Ascending aorta (tissue), 2 donors: ENCODE data around the gene OSCAR. TPM values are rescaled to one million over a fixed set of nuclear protein-coding genes. Genes with fewer than 3 reads are reported as not detected.
"Not testable (repeated sequence)": the region's sequence is repeated elsewhere in the genome, so short reads cannot be mapped to it uniquely, and the experiment has no call there.

Experiments
- DNase-seq, 2 donors: peaks; one replicate each; pipeline ENCODE4 v3.0.0-alpha.2; 2019; ENCODE audit warnings: low spot score in 2 of 2
- H3K27ac ChIP-seq, 2 donors: fragments of 200-600 bp; sonication (generic); one replicate each; pipeline ENCODE4 v1.5.1; 2016 to 2017; ENCODE audit warnings: mild to moderate bottlenecking in 1 of 2
- H3K27me3 ChIP-seq: fragments of 200-600 bp; sonication (generic); one replicate; pipeline ENCODE4 v1.5.1; 2017
- H3K36me3 ChIP-seq, 2 donors: fragments of 200-600 bp; sonication (generic); one replicate each; pipeline ENCODE4 v1.5.1; 2016
- H3K4me1 ChIP-seq, 2 donors: fragments of 200-600 bp; sonication (generic); one replicate each; pipeline ENCODE4 v1.5.1; 2016 to 2017; ENCODE audit warnings: mild to moderate bottlenecking in 1 of 2
- H3K4me3 ChIP-seq, 2 donors: fragments of 200-600 bp; sonication (generic); one replicate each; pipeline ENCODE4 v1.5.1; 2016 to 2017; ENCODE audit warnings: mild to moderate bottlenecking in 1 of 2
- H3K9me3 ChIP-seq, 2 donors: fragments of 200-600 bp; sonication (generic); one replicate each; pipeline ENCODE4 v1.5.1; 2016
- CTCF ChIP-seq, 3 experiments: fragments of 200-600 bp in 2 of 3; fragments of 450-650 bp in 1 of 3; sonication (generic) in 2 of 3; IDR thresholded peaks; one replicate each; pipeline ENCODE4 v1.5.1; 2016 to 2019; ENCODE audit warnings: antibody characterized with exemption in 3 of 3, mild to moderate bottlenecking in 1 of 3, moderate library complexity in 1 of 3
- intact Hi-C: fragments of 100-400 bp; cut with DNase I; formaldehyde crosslinking; loops from one replicate; pipeline ENCODE4 v1.15.1; 2023
- total RNA-seq: library from RNA; depleted of rRNA; stranded (reverse); fragments of >200 nt; gene quantifications from one replicate; pipeline ENCODE4 v1.1.0, GENCODE V29; 2016

The OSCAR gene
- total RNA-seq, 1 donor from 2014 or later, result 13.6 TPM

DNA sequence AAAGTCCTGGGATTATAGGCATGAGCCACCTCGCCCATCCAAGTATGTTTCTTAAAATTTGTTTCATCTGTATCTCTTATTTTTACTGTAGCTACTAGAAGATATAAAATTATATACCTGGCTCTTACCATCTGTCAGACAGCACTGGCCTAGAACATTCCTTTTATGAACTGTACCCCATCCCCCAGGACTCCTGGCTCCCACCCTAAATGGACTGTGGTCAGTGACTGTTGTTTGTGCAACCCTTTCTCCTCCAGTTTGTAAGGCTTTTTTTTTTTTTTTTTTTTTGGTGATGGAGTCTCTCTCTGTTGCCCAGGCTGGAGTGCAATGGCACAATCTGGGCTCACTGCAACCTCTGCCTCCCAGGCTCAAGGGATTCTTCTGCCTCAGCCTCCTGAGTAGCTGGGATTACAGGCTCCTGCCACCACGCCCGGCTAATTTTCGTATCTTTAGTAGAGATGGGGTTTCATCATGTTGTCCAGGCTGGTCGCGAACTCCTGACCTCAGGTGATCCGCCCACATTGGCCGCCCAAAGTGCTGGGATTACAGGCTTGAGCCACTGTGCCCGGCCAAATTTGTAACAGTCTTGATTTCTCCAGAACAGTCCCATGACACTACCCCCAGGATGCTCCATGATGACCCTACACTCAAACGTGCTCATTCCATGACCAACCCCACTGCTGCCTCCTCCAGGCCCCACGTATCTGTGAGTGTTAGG is 4.6 kb upstream of the OSCAR start:
- H3K27ac ChIP-seq, result no peak overlapping the region
- no peaks in the 10 kb centered on the region for H3K9me3 ChIP-seq
- H3K27me3 ChIP-seq, result no peaks in the 10 kb centered on the region
- DNase-seq, result peak in 1 of 2 donors; percentile 16
- peaks cover 36 to 45% of the 10 kb centered on the region in 2 donors for H3K36me3 ChIP-seq
- peaks cover 0 to 7% of the 10 kb centered on the region in 2 donors for H3K4me1 ChIP-seq
- intact Hi-C loops, result loop anchor here (5.0 to 10.0 kb wide), 3 partner anchors 238 to 908 kb away; partner anchors contain the start of genes LENG9 and MYADM
- no peak for TF ChIP-seq CTCF (IDR thresholded peaks at IDR 0.05)
- no peak overlapping the region for H3K4me3 ChIP-seq

DNA sequence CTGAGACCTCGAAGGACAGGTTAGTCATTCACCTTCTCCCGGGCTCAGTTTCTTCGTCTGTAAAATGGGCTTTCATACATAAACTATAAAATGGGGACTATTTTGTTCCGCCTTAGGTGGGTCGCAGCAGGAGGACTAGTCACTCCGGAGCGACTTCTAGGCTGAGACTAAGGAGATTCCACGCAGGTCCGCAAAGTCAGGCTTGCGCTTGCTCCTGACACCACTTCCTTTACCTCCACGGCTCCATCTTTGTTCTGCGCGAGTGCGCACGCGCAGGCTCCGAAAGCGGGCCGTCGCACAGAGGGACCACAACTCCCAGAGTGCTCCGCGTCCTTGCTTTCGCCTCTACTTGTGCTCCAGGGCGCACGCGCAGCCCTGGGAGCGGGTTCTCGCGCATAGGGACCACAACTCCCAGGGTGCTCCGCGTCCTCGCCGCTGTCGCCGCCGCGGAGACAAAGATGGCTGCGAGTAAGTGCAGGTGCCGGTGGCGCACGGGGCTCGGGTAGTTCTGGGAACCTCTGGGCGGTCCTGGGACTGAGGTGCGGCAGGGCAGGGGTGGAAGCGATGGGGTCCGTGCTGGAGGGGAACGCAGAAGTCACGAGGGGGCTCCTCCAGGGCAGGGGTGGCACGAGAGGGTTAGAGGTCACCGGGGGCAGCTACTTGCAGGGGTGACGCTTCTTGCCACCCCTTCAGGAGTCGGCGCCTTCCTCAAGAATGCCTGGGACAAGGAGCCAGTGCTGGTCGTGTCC is 2.0 kb upstream of the OSCAR start, which contains the start of gene NDUFA3:
Gene NDUFA3, plus strand, starts transcription at position 435 of the 749 bp plus-strand sequence. Its CDS starts 24 bp downstream, at position 459.
- H3K27ac ChIP-seq, result peak within 1 kb of the TSS in 1 of 2 donors; percentile 67

DNA sequence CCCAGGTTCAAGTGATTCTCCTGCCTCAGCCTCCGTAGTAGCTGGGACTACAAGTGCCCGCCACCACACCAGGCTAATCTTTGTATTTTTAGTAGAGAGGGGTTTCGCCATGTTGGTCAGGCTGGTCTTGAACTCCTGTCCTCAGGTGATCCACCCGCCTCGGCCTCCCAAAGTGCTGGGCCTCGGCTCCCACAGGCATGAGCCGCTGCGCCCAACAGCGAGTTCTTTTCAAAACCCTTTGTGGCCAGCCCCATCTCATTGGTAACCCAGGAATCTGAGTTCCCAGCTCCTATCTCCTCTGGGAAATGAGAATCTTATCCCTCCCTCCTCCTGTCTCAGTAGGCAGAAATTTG is 724 bp downstream of the OSCAR start:
- not testable (repeated sequence) for H3K36me3 ChIP-seq, H3K9me3 ChIP-seq, H3K27ac ChIP-seq, H3K4me3 ChIP-seq
- Histone ChIP-seq H3K4me1 (peaks cover 5 to 14% of the 10 kb centered on the region in 2 donors), H3K27me3 (peaks cover 10% of the 10 kb centered on the region)
- intact Hi-C loops, result loop anchor here (5.0 to 10.0 kb wide), 3 partner anchors 233 to 903 kb away; partner anchors contain the start of genes LENG9 and MYADM
- DNase-seq, result peak in 1 of 2 donors; percentile 2

More for the DNA sequence above, 2.0 kb upstream of the OSCAR start, which contains the start of gene NDUFA3:
- H3K9me3 ChIP-seq, result no peaks in the 10 kb centered on the region
- H3K27me3 ChIP-seq, result no peaks in the 10 kb centered on the region
- peaks cover 0 to 7% of the 10 kb centered on the region in 2 donors for H3K4me1 ChIP-seq
- no peak for TF ChIP-seq CTCF (IDR thresholded peaks at IDR 0.05)
- intact Hi-C loops, result loop anchor here (1.0 to 10.0 kb wide), 7 partner anchors 13 to 905 kb away; partner anchors contain the start of genes CNOT3, LENG1, LENG9 and MYADM
- peak; percentile 97 to 99 for DNase-seq
- peaks cover 12 to 20% of the 10 kb centered on the region in 2 donors for H3K36me3 ChIP-seq
- H3K4me3 ChIP-seq, result peak within 1 kb of the TSS; percentile 72 to 83

GRCh38 chr19:54099190-54099902 is 1.3 kb downstream of the OSCAR start:
- TF ChIP-seq CTCF (IDR thresholded peaks at IDR 0.05), result no peak
- Histone ChIP-seq H3K27me3 (peaks cover 10% of the 10 kb centered on the region), H3K36me3 (no peaks in the 10 kb centered on the region), H3K27ac (no peak overlapping the region), H3K9me3 (no peaks in the 10 kb centered on the region), H3K4me1 (peaks cover 5 to 14% of the 10 kb centered on the region in 2 donors), H3K4me3 (no peak overlapping the region)
- DNase-seq, result no peak
- intact Hi-C loops, result no loop called here

GRCh38 chr19:54096617-54097106 is 3.9 kb downstream of the OSCAR start:
- intact Hi-C loops, result no loop called here
- H3K4me3 ChIP-seq, result peak overlapping the region; percentile 35 to 36
- H3K27ac ChIP-seq, result no peak overlapping the region
- peaks cover 10% of the 10 kb centered on the region for H3K27me3 ChIP-seq
- H3K4me1 ChIP-seq, result peaks cover 5 to 7% of the 10 kb centered on the region in 2 donors
- TF ChIP-seq CTCF (IDR thresholded peaks at IDR 0.05), result peak in 1 of 3 experiments; percentile 7
- H3K36me3 ChIP-seq, result no peaks in the 10 kb centered on the region
- no peaks in the 10 kb centered on the region for H3K9me3 ChIP-seq
- DNase-seq, result no peak

DNA sequence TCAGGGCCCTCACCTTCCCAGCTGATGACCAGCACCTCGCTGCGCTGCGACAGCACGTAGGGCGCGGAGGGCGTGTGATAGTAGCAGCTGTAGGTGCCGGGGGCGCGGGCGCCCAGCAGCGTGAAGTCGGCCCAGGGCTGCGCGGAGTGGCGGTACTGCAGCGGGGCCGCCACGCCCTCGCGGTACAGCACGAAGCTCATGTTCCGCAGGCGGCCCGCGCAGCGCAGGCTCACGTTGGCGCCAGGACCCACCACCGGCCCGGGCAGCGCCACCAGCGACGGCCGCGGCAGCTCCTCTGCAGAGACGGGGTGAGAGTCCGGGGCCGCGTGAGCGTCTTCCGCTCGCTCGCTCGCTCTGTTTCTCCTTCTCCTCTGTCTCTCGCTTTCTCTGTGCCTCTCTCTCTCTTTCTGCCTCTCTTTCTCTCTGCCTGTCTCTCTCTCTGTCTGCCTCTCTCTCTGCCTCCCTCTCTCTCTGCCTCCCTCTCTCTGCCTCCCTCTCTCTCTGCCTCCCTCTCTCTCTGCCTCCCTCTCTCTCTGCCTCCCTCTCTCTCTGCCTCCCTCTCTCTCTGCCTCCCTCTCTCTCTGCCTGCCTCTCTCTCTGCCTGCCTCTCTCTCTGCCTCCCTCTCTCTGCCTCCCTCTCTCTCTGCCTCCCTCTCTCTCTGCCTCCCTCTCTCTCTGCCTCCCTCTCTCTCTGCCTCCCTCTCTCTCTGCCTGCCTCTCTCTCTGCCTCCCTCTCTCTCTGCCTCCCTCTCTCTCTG is 4.6 kb downstream of the OSCAR start:
- H3K27ac ChIP-seq, H3K4me1 ChIP-seq, DNase-seq, H3K36me3 ChIP-seq, H3K9me3 ChIP-seq, intact Hi-C loops: not testable (repeated sequence)
- Histone ChIP-seq H3K4me3 (peak overlapping the region; percentile 40 to 61), H3K27me3 (peaks cover 10% of the 10 kb centered on the region)
